Measurements from ENCODE around the gene VMAC. TPM values are rescaled to one million over a fixed set of nuclear protein-coding genes. Genes with fewer than 3 reads are reported as not detected.

Gene VMAC
- total RNA-seq, 8 experiments from 2014 or later: 1.8 to 5.2 (median 3.3) TPM

- WGBS, 10 experiments: 15 to 100% (median 80%) methylated on average over 2 to 4 of the region's 14 CpGs; no CpG with 5 or more reads in 5 of the 10 experiments
- peak in 3 of 8 experiments; percentile 1 to 38 (median 24) for ATAC-seq (replicated peaks in 6 of 8)
- Histone ChIP-seq H3K4me3 (no peak overlapping the region), H3K27ac (no peak overlapping the region), H3K4me1 (replicated peaks in 1 of 2) (peaks cover 0 to 14% of the 10 kb centered on the region in 2 donors)
- in situ Hi-C loops (cut with MboI; ENCODE audit: low pct_unique_long_range_greater_than_20kb in 2 of 9, low sequenced_read_pairs in 9 of 9, unreplicated experiment in 9 of 9): no loop called here
Observed at GRCh38 chr19:5916181-5916708, 11.6 kb downstream of the VMAC start.

- no peak overlapping the region for H3K27ac ChIP-seq
- no peak for ATAC-seq (replicated peaks in 6 of 8)
- in situ Hi-C loops (cut with MboI; ENCODE audit: low pct_unique_long_range_greater_than_20kb in 2 of 9, low sequenced_read_pairs in 9 of 9, unreplicated experiment in 9 of 9): no loop called here
- 80 to 100% (median 100%) methylated on average over 1 to 2 of the region's 36 CpGs; no CpG with 5 or more reads in 7 of the 10 experiments for WGBS, 10 experiments
- H3K4me3 ChIP-seq: no peak overlapping the region
- H3K4me1 ChIP-seq (replicated peaks in 1 of 2): peaks cover 0 to 14% of the 10 kb centered on the region in 2 donors
Observed at GRCh38 chr19:5917431-5918107, 12.9 kb downstream of the VMAC start.

- Histone ChIP-seq H3K27ac (no peak overlapping the region), H3K4me1 (replicated peaks in 1 of 2) (peaks cover 0 to 14% of the 10 kb centered on the region in 2 donors), H3K4me3 (no peak overlapping the region)
- in situ Hi-C loops (cut with MboI; ENCODE audit: low pct_unique_long_range_greater_than_20kb in 2 of 9, low sequenced_read_pairs in 9 of 9, unreplicated experiment in 9 of 9): no loop called here
- WGBS, 10 experiments: 87 to 100% (median 96%) methylated on average over 1 to 4 of the region's 20 CpGs; no CpG with 5 or more reads in 7 of the 10 experiments
- no peak for ATAC-seq (replicated peaks in 6 of 8)
Observed at GRCh38 chr19:5918463-5919079, 13.9 kb downstream of the VMAC start.

- no peaks in the 10 kb centered on the region for H3K4me1 ChIP-seq (replicated peaks in 1 of 2)
- H3K27ac ChIP-seq: no peak overlapping the region
- peak in 1 of 8 experiments; percentile 11 for ATAC-seq (replicated peaks in 6 of 8)
- WGBS, 10 experiments: 80 to 93% (median 87%) methylated on average over 2 to 14 of the region's 21 CpGs; no CpG with 5 or more reads in 3 of the 10 experiments
- in situ Hi-C loops (cut with MboI; ENCODE audit: low pct_unique_long_range_greater_than_20kb in 2 of 9, low sequenced_read_pairs in 9 of 9, unreplicated experiment in 9 of 9): no loop called here
- no peak overlapping the region for H3K4me3 ChIP-seq
Observed at GRCh38 chr19:5921516-5922160, 17.0 kb downstream of the VMAC start.

GRCh38 chr19:5922161-5922545 is 17.5 kb downstream of the VMAC start:
- 67 to 100% (median 96%) methylated on average over 1 to 5 of the region's 12 CpGs; no CpG with 5 or more reads in 4 of the 10 experiments for WGBS, 10 experiments
- Histone ChIP-seq H3K4me1 (replicated peaks in 1 of 2) (peaks cover under 1% of the 10 kb centered on the region in 2 donors), H3K27ac (no peak overlapping the region), H3K4me3 (no peak overlapping the region)
- in situ Hi-C loops (cut with MboI; ENCODE audit: low pct_unique_long_range_greater_than_20kb in 2 of 9, low sequenced_read_pairs in 9 of 9, unreplicated experiment in 9 of 9): no loop called here
- ATAC-seq (replicated peaks in 6 of 8): no peak

- Histone ChIP-seq H3K4me1 (replicated peaks in 1 of 2) (peaks cover 2 to 3% of the 10 kb centered on the region in 2 donors), H3K4me3 (no peak overlapping the region), H3K27ac (no peak overlapping the region)
- WGBS, 10 experiments: 80 to 100% (median 92%) methylated on average over 1 to 9 of the region's 16 CpGs; no CpG with 5 or more reads in 4 of the 10 experiments
- no peak for ATAC-seq (replicated peaks in 6 of 8)
- in situ Hi-C loops (cut with MboI; ENCODE audit: low pct_unique_long_range_greater_than_20kb in 2 of 9, low sequenced_read_pairs in 9 of 9, unreplicated experiment in 9 of 9): no loop called here
Observed at GRCh38 chr19:5923356-5923755, 18.7 kb downstream of the VMAC start.

- in situ Hi-C loops (cut with MboI; ENCODE audit: low pct_unique_long_range_greater_than_20kb in 2 of 9, low sequenced_read_pairs in 9 of 9, unreplicated experiment in 9 of 9): no loop called here
- no peak overlapping the region for H3K27ac ChIP-seq
- peaks cover 2 to 3% of the 10 kb centered on the region in 2 donors for H3K4me1 ChIP-seq (replicated peaks in 1 of 2)
- no peak overlapping the region for H3K4me3 ChIP-seq
- 40 to 98% (median 93%) methylated on average over 2 to 13 of the region's 18 CpGs; no CpG with 5 or more reads in 3 of the 10 experiments for WGBS, 10 experiments
- no peak for ATAC-seq (replicated peaks in 6 of 8)
Observed at GRCh38 chr19:5925830-5926427, 21.3 kb downstream of the VMAC start.

- no peak overlapping the region for H3K4me3 ChIP-seq
- in situ Hi-C loops (cut with MboI; ENCODE audit: low pct_unique_long_range_greater_than_20kb in 2 of 9, low sequenced_read_pairs in 9 of 9, unreplicated experiment in 9 of 9): no loop called here
- 18 to 100% (median 78%) methylated on average over 2 to 10 of the region's 14 CpGs; no CpG with 5 or more reads in 3 of the 10 experiments for whole genome bisulfite sequencing, 10 experiments
- peak; percentile 15 to 94 (median 38) for ATAC-seq (replicated peaks in 6 of 8)
- H3K4me1 ChIP-seq (replicated peaks in 1 of 2): peaks cover 2 to 3% of the 10 kb centered on the region in 2 donors
- no peak overlapping the region for H3K27ac ChIP-seq
Observed at GRCh38 chr19:5926641-5927440, 22.2 kb downstream of the VMAC start.

- 81 to 100% (median 95%) methylated on average over 1 to 6 of the region's 8 CpGs; no CpG with 5 or more reads in 4 of the 10 experiments for WGBS, 10 experiments
- in situ Hi-C loops (cut with MboI; ENCODE audit: low pct_unique_long_range_greater_than_20kb in 2 of 9, low sequenced_read_pairs in 9 of 9, unreplicated experiment in 9 of 9): no loop called here
- peaks cover 2 to 3% of the 10 kb centered on the region in 2 donors for H3K4me1 ChIP-seq (replicated peaks in 1 of 2)
- H3K4me3 ChIP-seq: no peak overlapping the region
- no peak overlapping the region for H3K27ac ChIP-seq
- ATAC-seq (replicated peaks in 6 of 8): no peak
Observed at GRCh38 chr19:5927441-5927821, 22.8 kb downstream of the VMAC start.

- H3K4me3 ChIP-seq: no peak overlapping the region
- H3K27ac ChIP-seq: no peak overlapping the region
- ATAC-seq (replicated peaks in 6 of 8): no peak
- H3K4me1 ChIP-seq (replicated peaks in 1 of 2): peaks cover 2 to 3% of the 10 kb centered on the region in 2 donors
- 88 to 100% (median 90%) methylated on average over 1 to 10 of the region's 13 CpGs; no CpG with 5 or more reads in 3 of the 10 experiments for WGBS, 10 experiments
- in situ Hi-C loops (cut with MboI; ENCODE audit: low pct_unique_long_range_greater_than_20kb in 2 of 9, low sequenced_read_pairs in 9 of 9, unreplicated experiment in 9 of 9): no loop called here
Observed at GRCh38 chr19:5929179-5929578, 24.5 kb downstream of the VMAC start.

GRCh38 chr19:5929625-5930024 is 25.0 kb downstream of the VMAC start:
- Histone ChIP-seq H3K4me1 (replicated peaks in 1 of 2) (peaks cover 2 to 3% of the 10 kb centered on the region in 2 donors), H3K27ac (no peak overlapping the region), H3K4me3 (no peak overlapping the region)
- peak in 4 of 8 experiments; percentile 3 to 88 (median 14) for ATAC-seq (replicated peaks in 6 of 8)
- in situ Hi-C loops (cut with MboI; ENCODE audit: low pct_unique_long_range_greater_than_20kb in 2 of 9, low sequenced_read_pairs in 9 of 9, unreplicated experiment in 9 of 9): no loop called here
- WGBS, 10 experiments: 79 to 100% (median 98%) methylated on average over 2 to 6 of the region's 14 CpGs; no CpG with 5 or more reads in 7 of the 10 experiments

GRCh38 chr19:5931251-5931650 is 26.6 kb downstream of the VMAC start:
- in situ Hi-C loops (cut with MboI; ENCODE audit: low pct_unique_long_range_greater_than_20kb in 2 of 9, low sequenced_read_pairs in 9 of 9, unreplicated experiment in 9 of 9): no loop called here
- 70 to 80% methylated on average over 1 to 3 of the region's 11 CpGs; no CpG with 5 or more reads in 8 of the 10 experiments for WGBS, 10 experiments

More at GRCh38 chr19:5931251-5931650, 26.6 kb downstream of the VMAC start:
- no peak for ATAC-seq (replicated peaks in 6 of 8)
- no peak overlapping the region for H3K27ac ChIP-seq
- H3K4me1 ChIP-seq (replicated peaks in 1 of 2): peaks cover 2 to 3% of the 10 kb centered on the region in 2 donors
- H3K4me3 ChIP-seq: no peak overlapping the region
